ENCODE results near the gene SUPV3L1.

The SUPV3L1 gene

DNA sequence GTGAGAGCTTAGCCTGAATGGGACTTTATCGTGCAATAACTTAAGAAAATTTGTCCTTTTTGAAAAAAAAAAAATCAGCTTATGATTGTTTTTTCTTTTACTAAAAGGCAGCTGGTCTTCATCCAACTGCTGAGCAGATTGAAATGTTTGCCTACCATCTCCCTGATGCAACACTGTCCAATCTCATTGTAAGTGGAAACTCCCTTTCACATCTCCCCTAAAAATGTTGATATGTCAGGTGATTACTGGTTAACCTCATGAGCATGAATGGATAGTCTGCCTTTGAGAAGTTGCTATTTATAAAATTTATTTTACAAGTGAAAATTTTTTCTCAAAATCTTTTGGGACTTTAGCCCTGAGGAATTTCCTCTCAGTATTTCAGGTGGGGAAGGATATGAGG lies 22.3 kb downstream of the SUPV3L1 start:
- peak; percentile 87 for DNase-seq (ENCODE audit: low read depth)

DNA sequence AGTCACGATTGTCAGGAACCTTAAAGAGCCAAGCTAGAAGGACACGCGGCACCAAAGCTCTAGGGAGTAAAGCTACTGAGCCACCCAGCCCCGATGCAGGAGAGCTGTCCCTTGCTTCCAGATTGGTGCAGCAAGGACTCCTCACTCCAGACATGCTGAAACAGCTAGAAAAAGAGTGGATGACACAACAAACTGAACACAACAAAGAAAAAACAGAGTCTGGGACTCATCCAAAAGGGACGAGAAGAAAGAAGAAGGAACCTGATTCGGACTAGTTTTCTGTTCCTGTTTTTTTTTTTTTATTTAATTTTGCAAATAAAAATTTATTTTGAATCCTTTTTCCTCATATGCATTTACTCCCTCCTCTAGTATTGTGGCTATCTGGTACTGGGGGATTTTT lies 28.7 kb downstream of the SUPV3L1 start:
- no peak for DNase-seq (ENCODE audit: low read depth)

DNA sequence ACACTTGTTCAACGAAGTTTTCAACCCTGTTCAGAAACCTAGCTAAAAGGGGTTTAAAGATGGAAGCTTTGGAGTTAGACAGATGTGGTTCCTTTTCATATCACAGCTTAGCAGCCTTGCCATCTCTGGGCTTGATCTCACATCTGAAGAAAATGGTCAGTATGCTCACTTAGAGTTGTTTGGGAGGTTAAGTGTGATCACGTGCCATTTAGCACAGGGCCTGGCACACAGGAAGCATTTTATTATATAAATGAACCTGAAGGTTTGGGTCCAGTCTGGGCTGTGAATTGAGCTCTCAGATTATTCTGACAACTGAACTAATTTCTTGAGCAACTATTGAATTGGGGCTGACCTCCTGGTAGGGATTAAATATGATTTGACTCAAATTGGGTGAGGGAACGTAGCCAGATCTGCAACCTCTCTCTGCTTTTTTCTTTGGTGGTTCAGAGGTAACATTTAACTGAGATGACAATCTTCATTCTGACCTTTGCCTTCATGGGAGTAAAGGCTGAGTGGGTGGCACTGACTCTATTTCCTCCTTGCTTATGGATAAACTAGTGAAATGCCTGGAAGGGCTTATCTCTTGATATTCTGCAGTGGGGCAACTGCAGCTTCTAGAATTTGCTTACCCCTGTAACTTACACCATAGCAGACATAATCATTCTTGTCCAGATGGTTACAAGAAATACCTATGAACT lies 29.9 kb downstream of the SUPV3L1 start:
- DNase-seq (ENCODE audit: low read depth), result no peak

DNA sequence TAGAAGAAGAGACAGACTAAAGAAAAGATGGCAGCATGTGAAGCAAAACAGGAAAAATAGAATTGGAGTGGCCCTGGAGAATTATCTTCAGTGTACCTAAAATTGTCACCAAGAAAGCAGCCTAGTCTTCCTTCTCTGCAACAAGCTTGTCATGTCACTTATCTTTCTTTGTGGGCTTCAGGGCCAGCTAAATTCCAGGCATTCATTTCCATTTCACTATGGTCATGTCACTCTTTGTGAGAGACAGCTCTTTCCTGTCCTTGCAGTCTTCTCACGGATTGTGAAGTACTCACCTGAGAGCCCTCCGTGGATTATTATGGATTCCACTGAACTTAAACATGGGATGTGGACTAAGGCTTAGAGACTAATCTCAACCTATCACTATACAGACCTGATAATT lies 31.1 kb downstream of the SUPV3L1 start:
- no peak for DNase-seq (ENCODE audit: low read depth)

DNA sequence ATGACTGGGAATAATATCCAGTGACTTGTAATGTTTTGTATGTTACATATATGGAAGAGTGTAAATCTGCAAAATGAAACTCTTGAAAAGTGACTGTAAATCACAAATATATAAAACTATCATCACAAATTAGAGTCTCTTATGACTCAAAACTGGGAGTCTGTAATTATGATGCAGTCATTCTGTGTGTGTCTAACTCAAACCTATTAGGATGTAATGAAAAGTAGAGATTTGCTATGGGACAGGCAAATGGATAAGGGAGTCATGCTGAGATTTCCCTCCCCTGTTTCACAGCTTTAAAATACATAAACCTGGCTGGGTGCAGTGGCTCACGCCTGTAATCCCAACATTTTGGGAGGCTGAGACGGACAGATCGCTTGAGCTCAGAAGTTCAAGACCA lies 31.5 kb downstream of the SUPV3L1 start:
- no peak for DNase-seq (ENCODE audit: low read depth)

DNA sequence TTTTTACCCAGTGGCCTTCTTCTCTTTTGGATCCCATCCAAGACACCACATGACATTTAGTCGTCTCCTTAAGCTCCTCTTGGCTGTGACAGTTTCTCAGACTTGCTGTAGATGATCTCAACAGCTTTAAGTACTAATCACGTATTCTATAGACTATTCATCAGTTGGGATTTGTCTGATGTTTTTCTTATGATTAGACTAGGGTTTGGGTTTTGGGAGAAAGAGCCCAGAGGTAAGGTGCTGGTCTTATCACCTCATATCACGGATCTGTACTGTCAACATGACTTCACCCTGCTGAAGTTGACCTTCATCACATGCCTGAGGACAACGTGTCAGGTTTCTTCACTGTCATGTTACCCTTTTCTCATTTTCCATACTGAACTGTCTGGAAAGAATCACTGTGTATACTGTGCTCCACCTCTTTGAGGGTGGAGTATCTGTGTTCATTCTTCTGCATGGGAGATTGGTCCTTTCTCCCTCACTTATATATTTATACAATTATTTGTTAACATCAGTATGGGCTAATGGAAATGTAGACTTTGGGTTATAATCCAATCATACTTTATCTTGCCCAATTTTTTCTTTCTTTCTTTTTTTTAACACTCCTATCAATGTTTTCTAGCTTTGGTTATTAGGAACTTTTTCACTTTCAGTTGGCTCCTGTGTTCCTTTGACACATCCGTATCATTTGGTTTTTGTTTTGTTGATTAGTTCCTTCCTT lies 33.7 kb downstream of the SUPV3L1 start:
- DNase-seq (ENCODE audit: low read depth), result no peak

DNA sequence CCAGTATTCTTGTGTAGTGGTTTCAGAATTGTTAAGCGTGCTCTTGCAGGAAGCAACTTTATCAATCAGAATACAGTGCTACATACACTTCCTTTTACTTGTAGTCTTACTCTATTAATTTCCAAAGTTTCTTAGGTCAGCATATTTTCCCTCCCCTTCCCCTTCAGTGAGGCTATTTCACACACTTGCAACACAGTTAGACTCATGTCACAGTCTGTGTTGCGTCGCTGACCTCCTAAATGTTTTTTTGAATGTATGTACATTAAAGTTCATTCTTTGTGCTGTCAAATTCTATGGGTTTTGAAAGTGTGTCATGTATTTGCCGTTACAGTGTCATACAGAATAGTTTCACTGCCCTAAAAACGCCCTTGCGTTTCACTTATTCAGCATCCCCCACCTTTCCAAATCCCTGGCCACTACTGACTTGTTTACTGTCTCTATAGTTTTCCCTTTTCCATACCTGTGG lies 34.7 kb downstream of the SUPV3L1 start:
- no peak for DNase-seq (ENCODE audit: low read depth)

DNA sequence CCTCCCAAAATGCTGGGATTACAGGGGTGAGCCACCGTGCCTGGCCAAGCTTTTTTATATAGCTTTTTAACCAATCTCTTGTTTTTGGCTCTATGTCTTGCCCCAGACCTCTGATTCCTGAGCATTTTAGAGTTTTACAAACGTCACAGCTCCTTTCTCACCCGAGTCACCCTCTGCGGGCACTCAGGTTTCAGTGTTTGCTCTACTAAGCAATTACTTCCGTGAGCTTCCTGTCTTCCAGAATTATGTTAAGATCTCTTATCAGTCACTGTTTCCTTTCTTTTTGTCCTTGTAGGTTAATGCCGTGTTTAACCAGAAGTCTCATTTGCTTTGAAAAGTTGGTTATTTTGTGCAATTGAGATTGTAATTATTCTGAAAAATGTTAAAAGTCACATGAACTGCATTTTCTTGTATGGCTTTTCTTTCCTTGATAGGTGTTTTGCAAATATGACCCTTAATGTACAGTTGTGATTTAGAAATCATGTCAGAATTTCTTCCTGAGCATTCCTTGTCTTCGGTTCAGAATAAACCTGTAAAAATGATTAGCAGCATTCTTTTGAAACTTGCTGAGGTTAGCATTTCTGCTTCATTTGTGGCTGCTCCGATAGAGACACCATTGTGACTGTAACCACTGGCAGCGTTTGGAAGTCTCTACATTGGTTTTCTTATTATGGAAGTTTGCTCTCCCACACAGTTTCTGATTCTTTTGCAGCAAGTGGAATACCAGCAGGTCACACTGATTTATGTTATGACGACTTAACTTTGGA lies 35.6 kb downstream of the SUPV3L1 start:
- no peak for DNase-seq (ENCODE audit: low read depth)

DNA sequence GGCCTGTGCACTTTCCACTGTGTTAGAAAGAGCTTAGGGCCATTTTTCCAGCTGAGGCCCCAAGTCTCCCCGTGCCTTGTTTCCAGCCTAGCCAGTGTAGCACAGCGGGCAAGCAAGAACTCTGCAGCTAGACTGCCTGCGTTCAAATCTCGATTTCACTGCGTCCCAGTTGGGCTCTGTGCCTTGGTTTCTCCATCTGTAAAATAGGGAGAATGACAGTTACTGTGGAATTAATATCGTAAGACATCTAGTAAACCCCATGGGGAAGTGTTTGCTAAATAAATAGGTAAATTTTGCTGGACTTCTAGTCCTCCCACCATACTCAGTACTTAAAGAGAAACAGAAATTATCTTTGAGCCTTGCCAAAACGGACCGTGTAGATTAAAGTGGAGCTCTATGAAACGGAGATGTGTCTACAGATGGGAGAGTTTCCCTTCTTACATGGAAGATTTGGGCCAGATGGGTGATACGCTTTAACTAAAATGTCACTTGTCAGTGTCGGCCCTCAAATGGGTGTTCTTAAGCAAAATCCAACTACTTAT lies 36.6 kb downstream of the SUPV3L1 start:
- no peak for DNase-seq (ENCODE audit: low read depth)

DNA sequence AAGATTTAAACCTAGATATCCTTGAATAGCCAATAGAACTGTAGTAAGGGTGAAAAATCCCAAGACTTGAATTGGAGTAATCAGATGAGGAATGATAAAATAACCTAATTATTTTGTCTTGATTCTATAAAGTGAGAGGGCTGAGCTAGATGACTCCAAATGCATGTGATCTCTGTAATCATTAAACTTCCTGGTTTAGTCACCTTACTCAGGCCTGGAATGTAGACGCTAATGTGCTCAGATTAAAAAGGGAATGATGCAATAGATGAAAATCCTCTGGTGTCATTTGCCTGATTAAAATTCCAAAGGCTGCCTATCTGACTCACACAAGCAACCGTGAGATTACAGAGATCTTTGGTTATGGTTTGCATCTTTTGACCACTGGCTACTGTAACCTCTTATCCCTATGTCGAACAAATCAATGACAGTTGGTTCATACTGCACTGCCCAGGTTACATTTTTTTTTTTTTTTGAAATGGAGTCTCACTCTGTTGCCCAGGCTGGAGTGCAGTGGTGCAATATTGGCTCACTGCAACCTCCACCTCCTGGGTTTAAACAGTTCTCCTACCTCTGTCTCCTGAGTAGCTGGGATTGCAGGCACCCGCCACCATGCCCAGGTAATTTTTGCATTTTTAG lies 37.2 kb downstream of the SUPV3L1 start:
- peak; percentile 66 for DNase-seq (ENCODE audit: low read depth)

DNA sequence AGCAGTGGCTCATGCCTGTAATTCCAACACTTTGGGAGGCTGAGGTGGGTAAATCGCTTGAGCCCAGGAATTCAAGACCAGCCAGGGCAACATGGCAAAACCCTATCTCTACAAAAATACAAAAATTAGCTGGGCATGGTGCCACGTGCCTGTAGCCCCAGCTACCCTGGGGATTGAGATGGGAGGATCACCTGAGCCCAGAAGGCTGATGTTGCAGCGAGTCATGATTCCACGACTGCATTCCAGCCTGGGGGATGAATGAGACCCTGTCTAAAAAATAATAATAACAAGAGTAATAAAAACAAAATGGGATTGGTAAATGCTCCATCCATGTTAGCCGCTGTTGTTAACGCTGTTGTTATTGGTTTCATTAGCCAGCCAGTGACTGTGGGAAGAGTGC lies 38.8 kb downstream of the SUPV3L1 start:
- no peak for DNase-seq (ENCODE audit: low read depth)

DNA sequence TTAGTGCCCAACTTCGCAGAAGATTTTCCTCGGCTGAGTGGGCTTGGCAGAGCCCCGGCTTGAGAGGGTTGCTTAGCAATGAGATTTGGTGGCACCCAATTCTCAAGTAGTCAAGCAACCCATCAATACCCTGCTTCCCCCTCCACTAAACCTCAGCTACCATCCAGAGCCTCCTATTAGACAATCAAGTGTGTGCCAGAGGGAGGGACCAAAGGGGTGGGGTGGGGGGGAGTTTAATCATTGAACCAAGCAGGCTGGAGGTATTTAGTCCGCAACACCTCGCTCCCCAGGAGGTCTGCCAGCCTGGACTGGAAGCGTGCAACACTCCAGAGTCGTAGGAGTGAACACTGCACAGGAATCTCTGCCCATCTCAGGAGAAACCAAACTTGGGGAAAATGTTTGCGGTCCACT lies 40.0 kb downstream of the SUPV3L1 start, which contains the start of gene HKDC1:
HKDC1 (plus strand) TSS at position 292 of the 411 bp plus-strand sequence; CDS start at position 396, 104 bp downstream.
- DNase-seq (ENCODE audit: low read depth), result no peak

DNA sequence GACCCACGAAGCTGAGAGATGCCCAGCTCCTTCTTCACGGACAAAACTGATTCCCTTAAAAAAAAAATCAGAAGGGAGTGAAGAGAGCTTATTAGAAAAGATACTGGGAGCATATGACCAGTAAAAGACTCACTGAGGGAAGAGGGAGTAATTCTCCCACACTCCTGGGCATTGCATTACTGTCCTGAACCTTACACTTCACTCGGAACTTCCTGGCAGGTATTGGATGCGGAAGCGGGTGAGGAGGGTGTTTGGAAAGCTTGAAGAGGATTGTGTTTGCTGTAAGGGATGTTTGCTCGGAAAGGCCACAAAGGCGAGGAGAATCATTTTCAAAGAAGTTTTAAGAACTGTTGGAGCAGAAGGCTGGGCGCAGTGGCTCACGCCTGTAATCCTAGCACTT lies 40.5 kb downstream of the SUPV3L1 start:
- no peak for DNase-seq (ENCODE audit: low read depth)

DNA sequence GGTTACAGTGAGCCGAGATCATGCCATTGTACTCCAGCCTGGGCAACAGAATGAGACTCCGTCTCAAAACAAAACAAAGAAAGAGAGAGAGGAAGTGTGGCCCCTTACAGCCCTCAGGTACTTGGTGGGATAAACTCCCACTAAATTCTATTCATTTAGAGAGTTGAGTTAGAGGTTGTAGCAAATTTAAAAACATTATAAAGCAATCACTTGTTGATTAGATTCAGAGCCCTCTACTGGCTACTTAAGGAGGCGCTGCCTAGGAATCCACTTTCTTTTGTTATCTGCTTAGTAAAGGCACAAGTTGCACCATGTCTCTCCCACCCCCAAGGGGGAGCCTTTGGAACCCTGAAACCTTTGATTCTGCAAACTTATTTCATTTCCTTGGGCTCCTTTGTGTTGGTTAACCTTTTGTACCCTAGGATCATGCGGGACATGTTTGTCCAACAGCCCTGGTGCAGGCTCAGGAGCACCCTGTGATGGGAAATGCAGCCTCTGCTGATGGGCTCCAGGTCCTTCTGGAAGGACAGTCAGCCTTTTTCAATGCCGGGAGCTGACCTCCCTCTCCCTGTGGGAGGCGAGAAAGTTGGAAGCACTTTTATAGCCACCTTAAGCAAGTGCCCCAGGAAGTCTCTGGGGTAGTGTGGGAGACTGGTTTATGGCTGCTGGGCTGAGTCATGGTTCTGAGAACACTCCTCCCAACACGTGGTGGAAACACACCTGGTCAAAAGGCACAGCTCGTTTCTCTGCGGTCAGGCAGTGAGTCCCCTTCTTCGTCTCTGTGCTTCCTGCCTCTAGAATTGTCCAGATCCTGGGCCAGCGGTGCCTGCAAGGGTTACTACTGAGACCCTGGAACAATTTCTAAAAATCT lies 42.4 kb downstream of the SUPV3L1 start:
- peak; percentile 75 for DNase-seq (ENCODE audit: low read depth)

DNA sequence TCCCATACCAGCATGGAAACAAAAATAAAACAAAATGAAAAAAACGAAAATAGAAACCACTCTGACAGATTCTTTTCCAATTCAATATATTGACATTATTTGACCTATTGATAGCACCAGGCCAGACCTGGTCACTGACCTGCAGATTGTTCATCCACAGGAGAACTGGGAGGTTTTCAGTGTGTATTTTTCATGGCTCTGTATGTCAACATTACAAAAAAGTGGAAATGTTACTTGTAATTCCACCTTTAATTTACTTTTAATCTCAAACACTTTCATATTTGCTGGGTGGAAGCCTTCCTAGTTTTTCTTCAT lies 43.0 kb downstream of the SUPV3L1 start:
- no peak for DNase-seq (ENCODE audit: low read depth)

DNA sequence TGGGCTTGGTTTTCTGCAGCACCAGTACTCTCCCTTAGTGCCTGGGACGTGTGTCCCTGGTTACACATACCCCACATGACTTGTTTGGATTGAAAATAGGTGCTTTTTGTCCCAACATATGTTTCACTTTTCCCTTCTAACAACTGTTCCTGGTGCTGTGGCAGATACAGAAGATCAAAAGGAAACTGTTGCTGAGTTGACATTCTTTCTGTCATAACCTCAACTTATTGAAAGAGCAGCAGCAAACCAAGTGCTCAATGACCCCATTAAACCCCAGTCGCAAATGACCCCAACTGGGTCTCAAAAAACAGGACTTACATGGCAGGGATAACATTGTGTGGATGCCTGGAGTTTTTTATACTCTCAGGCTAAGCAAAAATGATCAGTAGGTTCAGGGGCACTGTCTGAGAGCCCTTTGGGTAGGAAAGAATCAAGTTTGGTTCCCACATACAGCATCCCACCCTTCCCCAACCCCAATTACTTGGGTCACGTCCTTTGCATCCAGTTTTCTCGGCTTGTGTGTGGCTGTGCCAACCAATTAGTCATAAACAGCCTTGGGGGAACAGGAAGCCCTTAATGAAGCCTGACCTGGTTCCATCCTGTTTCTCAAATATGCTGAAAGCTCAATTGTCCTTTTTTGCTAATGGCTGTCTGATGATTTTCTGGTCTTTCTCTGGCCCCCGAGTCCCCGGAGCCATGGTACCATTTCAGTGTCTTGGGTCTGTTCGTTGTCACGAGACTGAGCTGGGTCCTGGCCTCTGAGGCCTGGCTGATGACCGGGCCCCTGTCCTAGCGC lies 45.0 kb downstream of the SUPV3L1 start:
- no peak for DNase-seq (ENCODE audit: low read depth)

DNA sequence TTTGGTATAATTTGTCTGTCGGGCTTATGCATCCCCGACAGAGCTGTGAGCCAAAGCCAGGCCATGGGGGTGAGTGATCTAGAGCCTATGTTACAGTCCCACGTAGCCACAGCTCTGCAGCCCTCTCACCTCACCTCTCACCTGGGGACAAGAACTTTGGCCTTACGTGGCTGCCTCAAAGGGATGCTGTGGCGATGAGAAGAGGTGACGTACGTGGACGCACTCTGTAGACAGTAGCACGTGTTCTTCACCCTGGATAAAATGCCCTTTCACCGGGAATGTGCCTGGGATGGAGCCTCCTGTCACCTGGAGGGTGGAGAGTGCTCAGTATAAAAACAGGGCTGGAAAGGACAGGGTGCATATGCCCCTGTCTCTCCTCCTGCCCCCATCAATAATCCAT lies 45.6 kb downstream of the SUPV3L1 start:
- no peak for DNase-seq (ENCODE audit: low read depth)

DNA sequence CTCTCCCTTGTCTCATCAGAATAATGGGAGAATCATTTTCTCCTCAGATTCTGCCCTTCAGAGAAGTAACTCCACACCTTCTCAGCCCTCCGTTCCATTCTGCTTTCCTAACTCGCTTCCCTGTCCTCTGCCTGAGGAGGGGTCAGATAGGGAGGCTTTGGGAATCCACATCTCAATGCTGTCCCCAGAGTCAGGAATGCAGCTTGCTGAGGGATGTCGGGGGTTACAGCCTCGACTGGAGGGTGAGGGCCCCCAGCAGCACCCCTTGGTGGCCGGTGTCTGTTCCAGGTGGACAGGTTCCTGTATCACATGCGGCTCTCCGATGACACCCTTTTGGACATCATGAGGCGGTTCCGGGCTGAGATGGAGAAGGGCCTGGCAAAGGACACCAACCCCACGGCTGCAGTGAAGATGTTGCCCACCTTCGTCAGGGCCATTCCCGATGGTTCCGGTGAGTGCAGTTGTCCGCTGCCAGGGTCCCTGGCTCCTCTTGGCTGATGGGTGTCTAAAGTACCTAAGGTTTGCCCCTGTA lies 47.0 kb downstream of the SUPV3L1 start:
- no peak for DNase-seq (ENCODE audit: low read depth)

DNA sequence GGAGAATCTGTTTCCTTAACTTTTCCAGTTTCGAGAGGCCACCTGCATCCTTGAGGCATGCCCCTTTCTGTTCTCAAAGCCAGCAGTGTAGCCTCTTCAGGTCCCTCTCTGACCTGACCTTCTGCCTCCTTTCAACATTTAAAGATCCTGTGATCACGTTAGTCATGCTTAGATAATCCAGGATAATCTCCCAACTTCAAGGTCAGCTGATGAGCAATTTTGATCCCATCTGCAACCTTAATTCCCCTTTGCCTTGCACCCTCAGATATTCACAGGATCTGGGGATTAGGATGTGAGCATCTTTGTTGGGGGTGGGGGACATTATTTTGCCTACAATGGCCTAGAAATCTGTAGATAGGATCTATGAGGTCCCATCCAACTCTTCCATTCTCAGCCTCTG lies 48.1 kb downstream of the SUPV3L1 start:
- no peak for DNase-seq (ENCODE audit: low read depth)

DNA sequence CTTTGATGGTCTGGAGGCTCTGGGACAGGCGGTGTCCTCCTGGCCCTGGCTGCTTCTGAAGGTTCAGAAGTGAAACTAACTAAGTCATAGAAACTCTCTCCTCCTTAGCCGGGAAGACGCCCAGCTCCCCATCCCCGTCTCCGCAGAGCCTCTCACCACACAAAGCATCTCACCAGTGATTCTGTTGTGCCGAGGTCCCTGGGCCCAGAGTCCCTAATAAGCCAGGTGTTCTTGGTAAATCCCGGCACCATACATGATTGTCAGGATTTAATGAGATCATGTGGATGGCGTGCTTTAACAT lies 49.5 kb downstream of the SUPV3L1 start:
- DNase-seq (ENCODE audit: low read depth), result no peak
